GM18526 (cell line): ENCODE results near the gene PPFIA4.

Experiments used
- POLR2A ChIP-seq: IDR thresholded peaks from 3 replicates; pipeline ENCODE4 v1.6.1; 2011; ENCODE audit not compliant: insufficient read length; ENCODE audit errors: extremely low read depth

PPFIA4 gene

GRCh38 chr1:203081465-203082230 lies 55.4 kb downstream of the PPFIA4 start:
- no peak for TF ChIP-seq POLR2A

GRCh38 chr1:203082231-203082505 lies 55.9 kb downstream of the PPFIA4 start:
- TF ChIP-seq POLR2A: no peak

- no peak for TF ChIP-seq POLR2A
Observed at GRCh38 chr1:203082571-203083462, 56.5 kb downstream of the PPFIA4 start.

GRCh38 chr1:203083463-203083921 lies 57.2 kb downstream of the PPFIA4 start:
- TF ChIP-seq POLR2A: no peak

GRCh38 chr1:203084588-203085527 lies 58.6 kb downstream of the PPFIA4 start:
- no peak for TF ChIP-seq POLR2A

- no peak for TF ChIP-seq POLR2A
Observed at GRCh38 chr1:203085528-203086406, 59.5 kb downstream of the PPFIA4 start, which contains the start of gene MYOG. MYOG (minus strand) TSS chr1:203086012; CDS start chr1:203085961, 51 bp downstream.

GRCh38 chr1:203086992-203087763 lies 60.9 kb downstream of the PPFIA4 start:
- TF ChIP-seq POLR2A: no peak

- TF ChIP-seq POLR2A: no peak
Observed at GRCh38 chr1:203088441-203088840, 62.1 kb downstream of the PPFIA4 start.

GRCh38 chr1:203089001-203089650 lies 62.8 kb downstream of the PPFIA4 start:
- no peak for TF ChIP-seq POLR2A

- no peak for TF ChIP-seq POLR2A
Observed at GRCh38 chr1:203089651-203090045, 63.4 kb downstream of the PPFIA4 start.

- no peak for TF ChIP-seq POLR2A
Observed at GRCh38 chr1:203090421-203091198, 64.3 kb downstream of the PPFIA4 start.

- TF ChIP-seq POLR2A: no peak
Observed at GRCh38 chr1:203091199-203091477, 64.8 kb downstream of the PPFIA4 start.
